HCT116 (cell line): ENCODE results near the gene LIN54. TPM values are rescaled to one million over a fixed set of nuclear protein-coding genes. Genes with fewer than 3 reads are reported as not detected.
"Not testable (repeated sequence)": the region's sequence is repeated elsewhere in the genome, so short reads cannot be mapped to it uniquely, and the experiment has no call there.

Experiments
- ATAC-seq: fragments of 200-7000 bp; cut with Tn5 transposase; 2 replicates; pipeline ENCODE4 v1.9.1; 2020; ENCODE audit warnings: mild to moderate bottlenecking, moderate library complexity
- BruUV-seq: library from RNA; stranded (reverse); fragments of 400-500 nt; replicated peaks from 2 replicates; lab custom pipeline; 2021; lab: Mats Ljungman, UMichigan
- CTCF ChIA-PET: fragments of 300-600 bp; sonication (Branson Sonifier 250); formaldehyde crosslinking; loops from one replicate; lab custom pipeline; 2021; ENCODE audit warnings: antibody characterized with exemption; lab: Charles Lee
- POLR2A ChIA-PET: fragments of 300-600, 350-600 bp; sonication (Branson Sonifier 250); formaldehyde crosslinking; loops from one replicate; lab custom pipeline; 2021; ENCODE audit warnings: antibody characterized with exemption; lab: Charles Lee
- RAD21 ChIA-PET, 2 experiments: fragments of 300-600 bp; sonication (Branson Sonifier 250); formaldehyde crosslinking; loops; one replicate each; lab custom pipeline; 2023; ENCODE audit warnings: low total read pairs in 2 of 2; ENCODE audit not compliant: uncharacterized antibody in 2 of 2, unreplicated experiment in 2 of 2, low non-redundant PET in 1 of 2; lab: Charles Lee
- DNase-seq: peaks from one replicate; pipeline ENCODE4 v3.0.0-alpha.2; 2010; ENCODE audit warnings: low read depth, low spot score
- H2AFZ ChIP-seq: fragments of 200-600 bp; shearing (Covaris generic), sonication (generic); 2 replicates; pipeline ENCODE4 v1.6.1; 2017; ENCODE audit warnings: low read depth, mixed run types, mixed read lengths, antibody characterized with exemption, low read length; ENCODE audit not compliant: poor library complexity, severe bottlenecking
- H3K27ac ChIP-seq: 2 replicates; pipeline ENCODE4 v1.5.1; 2012; ENCODE audit warnings: low read depth, low read length
- H3K27me3 ChIP-seq: fragments of 200-600 bp; sonication (generic); 2 replicates; pipeline ENCODE4 v1.6.1; 2016; ENCODE audit warnings: mixed run types, low read length, mixed read lengths; ENCODE audit not compliant: insufficient read depth
- H3K36me3 ChIP-seq, 2 experiments: fragments of 200-500 bp in 1 of 2; fragments of 200-600 bp in 1 of 2; sonication (Bioruptor generic) in 1 of 2; sonication (generic) in 1 of 2; 2 replicates each; pipeline versions ENCODE4 v1.5.1 to v1.6.1; 2014 to 2016; ENCODE audit warnings: low read length in 2 of 2, inconsistent platforms in 1 of 2, mixed read lengths in 1 of 2, mixed run types in 1 of 2; ENCODE audit not compliant: insufficient read depth in 2 of 2, control insufficient read depth in 1 of 2
- H3K4me1 ChIP-seq, 2 experiments: fragments of 200-600 bp in 1 of 2; sonication (generic) in 1 of 2; 2 replicates each; pipeline versions ENCODE4 v1.5.1 to v1.6.1; 2012 to 2017; ENCODE audit warnings: low read length in 2 of 2, inconsistent platforms in 1 of 2, mild to moderate bottlenecking in 1 of 2, mixed read lengths in 1 of 2, mixed run types in 1 of 2, moderate library complexity in 1 of 2; ENCODE audit not compliant: insufficient read depth in 2 of 2, control insufficient read depth in 1 of 2
- H3K4me2 ChIP-seq: fragments of 200-600 bp; sonication (generic); 2 replicates; pipeline ENCODE4 v1.6.1; 2017; ENCODE audit warnings: mixed run types, low read length, mixed read lengths
- H3K4me3 ChIP-seq, 2 experiments: fragments of 200-600 bp in 1 of 2; sonication (generic) in 1 of 2; replicated peaks in 1 of 2; 2 replicates each; pipeline ENCODE4 v1.5.1; 2011 to 2016; ENCODE audit warnings: low read length in 2 of 2, control low read depth in 1 of 2, low read depth in 1 of 2, mild to moderate bottlenecking in 1 of 2, mixed read lengths in 1 of 2, mixed run types in 1 of 2
- H3K79me2 ChIP-seq: fragments of 200-600 bp; sonication (generic); 2 replicates; pipeline ENCODE4 v1.6.1; 2017; ENCODE audit warnings: mild to moderate bottlenecking, mixed run types, low read length, moderate library complexity, mixed read lengths; ENCODE audit not compliant: insufficient read depth
- H3K9ac ChIP-seq: fragments of 200-600 bp; sonication (generic); 2 replicates; pipeline ENCODE4 v1.6.1; 2016; ENCODE audit warnings: low read length, mixed read lengths
- H3K9me2 ChIP-seq: fragments of 200-600 bp; sonication (generic), shearing (Covaris generic); 2 replicates; pipeline ENCODE4 v1.6.1; 2017; ENCODE audit warnings: mixed run types, mild to moderate bottlenecking, moderate library complexity; ENCODE audit not compliant: insufficient read depth
- H3K9me3 ChIP-seq, 2 experiments: fragments of 200-500 bp in 1 of 2; fragments of 200-600 bp in 1 of 2; sonication (Bioruptor generic) in 1 of 2; sonication (generic) in 1 of 2; 2 replicates each; pipeline ENCODE4 v1.6.1; 2014 to 2017; ENCODE audit warnings: low read length in 2 of 2, mixed read lengths in 2 of 2, inconsistent platforms in 1 of 2, low read depth in 1 of 2, mild to moderate bottlenecking in 1 of 2, mixed run types in 1 of 2, moderate library complexity in 1 of 2; ENCODE audit not compliant: control insufficient read depth in 1 of 2, insufficient read depth in 1 of 2
- H4K20me1 ChIP-seq: fragments of 200-600 bp; sonication (generic), shearing (Covaris generic); 2 replicates; pipeline ENCODE4 v1.6.1; 2017; ENCODE audit warnings: mixed run types, mild to moderate bottlenecking, moderate library complexity; ENCODE audit not compliant: insufficient read depth
- EZH2 ChIP-seq: fragments of 200-600 bp; sonication (generic); IDR thresholded peaks from 2 replicates; pipeline ENCODE4 v1.6.1; 2017; ENCODE audit warnings: antibody characterized with exemption, mixed run types
- EZH2phosphoT487 ChIP-seq: fragments of 200-600 bp; IDR thresholded peaks from 2 replicates; pipeline ENCODE4 v1.6.1; 2018; ENCODE audit warnings: antibody characterized with exemption, borderline replicate concordance
- FOSL1 ChIP-seq: IDR thresholded peaks from 2 replicates; pipeline ENCODE4 v1.6.1; 2012; ENCODE audit warnings: low read depth
- RAD21 ChIP-seq: IDR thresholded peaks from 2 replicates; pipeline ENCODE4 v1.6.1; 2012; ENCODE audit warnings: low read depth, mild to moderate bottlenecking
- intact Hi-C: fragments of 100-400 bp; cut with micrococcal nuclease; formaldehyde crosslinking; loops from 2 replicates; pipeline ENCODE4 v1.10.0; 2022
- total RNA-seq: library from RNA; stranded (reverse); gene quantifications from one replicate; pipeline ENCODE4 v1.2.1, GENCODE V29; 2021; ENCODE audit not compliant: unreplicated experiment
- TF ChIP-seq, protein P1 (sequence below): IDR thresholded peaks from 2 replicates; pipeline ENCODE4 v1.6.1; 2012

The LIN54 gene
- total RNA-seq, 1 experiment from 2014 or later: 15.6 TPM

DNA sequence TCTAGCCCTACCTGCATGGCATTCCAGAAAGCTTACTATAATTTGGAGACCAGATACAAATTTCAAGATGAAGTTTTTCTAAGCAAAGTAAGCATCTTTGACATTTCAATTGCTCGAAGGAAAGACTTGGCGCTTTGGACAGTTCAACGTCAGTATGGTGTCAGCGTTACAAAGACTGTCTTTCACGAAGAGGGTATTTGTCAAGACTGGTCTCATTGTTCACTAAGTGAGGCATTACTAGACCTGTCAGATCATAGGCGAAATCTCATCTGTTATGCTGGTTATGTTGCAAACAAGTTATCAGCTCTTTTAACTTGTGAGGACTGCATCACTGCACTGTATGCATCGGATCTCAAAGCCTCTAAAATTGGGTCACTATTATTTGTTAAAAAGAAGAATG, 92.5 kb downstream of the LIN54 start:
- DNase-seq (no peak), ATAC-seq (no peak)
- Histone ChIP-seq H3K4me2 (no peak overlapping the region), H3K27ac (no peak overlapping the region), H3K4me1 (no peaks in the 10 kb centered on the region), H3K9me2 (no peaks in the 10 kb centered on the region), H3K9me3 (no peaks in the 10 kb centered on the region), H3K79me2 (no peaks in the 10 kb centered on the region), H3K27me3 (no peaks in the 10 kb centered on the region), H4K20me1 (no peaks in the 10 kb centered on the region)
- ChIA-PET CTCF (no interaction called here), RAD21 (no interaction called here)
- intact Hi-C loops: no loop called here
- no TSS peak for BruUV-seq
- TF ChIP-seq, protein P1, sequence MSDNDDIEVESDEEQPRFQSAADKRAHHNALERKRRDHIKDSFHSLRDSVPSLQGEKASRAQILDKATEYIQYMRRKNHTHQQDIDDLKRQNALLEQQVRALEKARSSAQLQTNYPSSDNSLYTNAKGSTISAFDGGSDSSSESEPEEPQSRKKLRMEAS: no peak
- no peak for TF ChIP-seq RAD21
- no peak for TF ChIP-seq EZH2
- no peak for TF ChIP-seq FOSL1
- no peak for TF ChIP-seq EZH2phosphoT487
- TF ChIP-seq, all 23 proteins: peak for 0
- POLR2A ChIA-PET: no interaction called here
- Histone ChIP-seq H2AFZ (no peak overlapping the region), H3K4me3 (no peak overlapping the region), H3K36me3 (no peaks in the 10 kb centered on the region), H3K9ac (no peak overlapping the region)

DNA sequence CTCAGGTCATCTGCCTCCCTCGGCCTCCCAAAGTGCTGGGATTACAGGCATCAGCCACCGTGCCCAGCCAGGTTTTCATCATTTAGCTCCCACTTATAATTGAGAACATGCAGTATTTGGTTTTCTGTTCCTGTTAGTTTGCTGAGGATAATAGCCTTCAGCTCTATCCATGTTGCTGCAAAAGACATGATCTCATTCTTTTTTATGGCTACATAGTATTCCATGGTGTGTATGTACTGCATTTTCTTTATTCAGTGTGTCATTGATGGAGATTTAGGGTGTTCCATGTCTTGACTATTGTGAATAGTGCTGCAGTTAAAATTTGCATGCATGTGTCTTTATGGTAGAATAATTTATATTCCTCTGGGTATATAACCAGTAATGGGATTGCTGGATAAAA, 96.7 kb downstream of the LIN54 start:
- POLR2A ChIA-PET, H3K27me3 ChIP-seq, H3K9ac ChIP-seq, H3K4me3 ChIP-seq, H2AFZ ChIP-seq, H3K36me3 ChIP-seq, DNase-seq, H3K4me1 ChIP-seq, H3K9me2 ChIP-seq, H3K4me2 ChIP-seq, H3K9me3 ChIP-seq, H4K20me1 ChIP-seq, BruUV-seq, ATAC-seq, RAD21 ChIA-PET, CTCF ChIA-PET, intact Hi-C loops, H3K27ac ChIP-seq, H3K79me2 ChIP-seq: not testable (repeated sequence)
